Peyer's patch (tissue), 4 donors: ENCODE measurements around the gene KIF25.

Source experiments
- POLR2A ChIP-seq, 2 donors: fragments of 450-650 bp; IDR thresholded peaks; one replicate each; pipeline ENCODE4 v1.5.1; 2017; ENCODE audit warnings: antibody characterized with exemption in 2 of 2, mild to moderate bottlenecking in 2 of 2, moderate library complexity in 2 of 2
- TF ChIP-seq, protein P1 (sequence below), 6 experiments: fragments of 450-650 bp in 4 of 6; fragments of 200-600 bp in 2 of 6; sonication (generic) in 1 of 6; IDR thresholded peaks; one replicate each; pipeline ENCODE4 v1.5.1; 2017 to 2019; ENCODE audit warnings: antibody characterized with exemption in 6 of 6, mild to moderate bottlenecking in 3 of 6, moderate library complexity in 1 of 6

GRCh38 chr6:168056892-168057527 is 59.5 kb downstream of the KIF25 start:
- TF ChIP-seq, protein P1, sequence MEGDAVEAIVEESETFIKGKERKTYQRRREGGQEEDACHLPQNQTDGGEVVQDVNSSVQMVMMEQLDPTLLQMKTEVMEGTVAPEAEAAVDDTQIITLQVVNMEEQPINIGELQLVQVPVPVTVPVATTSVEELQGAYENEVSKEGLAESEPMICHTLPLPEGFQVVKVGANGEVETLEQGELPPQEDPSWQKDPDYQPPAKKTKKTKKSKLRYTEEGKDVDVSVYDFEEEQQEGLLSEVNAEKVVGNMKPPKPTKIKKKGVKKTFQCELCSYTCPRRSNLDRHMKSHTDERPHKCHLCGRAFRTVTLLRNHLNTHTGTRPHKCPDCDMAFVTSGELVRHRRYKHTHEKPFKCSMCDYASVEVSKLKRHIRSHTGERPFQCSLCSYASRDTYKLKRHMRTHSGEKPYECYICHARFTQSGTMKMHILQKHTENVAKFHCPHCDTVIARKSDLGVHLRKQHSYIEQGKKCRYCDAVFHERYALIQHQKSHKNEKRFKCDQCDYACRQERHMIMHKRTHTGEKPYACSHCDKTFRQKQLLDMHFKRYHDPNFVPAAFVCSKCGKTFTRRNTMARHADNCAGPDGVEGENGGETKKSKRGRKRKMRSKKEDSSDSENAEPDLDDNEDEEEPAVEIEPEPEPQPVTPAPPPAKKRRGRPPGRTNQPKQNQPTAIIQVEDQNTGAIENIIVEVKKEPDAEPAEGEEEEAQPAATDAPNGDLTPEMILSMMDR (IDR thresholded peaks at IDR 0.05) = no peak
- TF ChIP-seq POLR2A (IDR thresholded peaks at IDR 0.05) = no peak
